Hepatocyte (in vitro differentiated cells): ENCODE measurements around the gene STOML2. TPM values are rescaled to one million over a fixed set of nuclear protein-coding genes. Genes with fewer than 3 reads are reported as not detected.

Experiments used
- DNase-seq: peaks from one replicate; pipeline ENCODE4 v3.0.0-alpha.2; 2016; ENCODE audit warnings: low spot score
- H2AFZ ChIP-seq: fragments of 200-600 bp; sonication (generic); 2 replicates; pipeline ENCODE4 v1.6.0; 2016; ENCODE audit warnings: antibody characterized with exemption, mild to moderate bottlenecking
- H3K27ac ChIP-seq: fragments of 200-600 bp; sonication (generic); 2 replicates; pipeline ENCODE4 v1.5.1; 2016; ENCODE audit warnings: mild to moderate bottlenecking
- H3K27me3 ChIP-seq: fragments of 200-600 bp; sonication (generic); 2 replicates; pipeline ENCODE4 v1.6.1; 2016
- H3K36me3 ChIP-seq: fragments of 200-600 bp; sonication (generic); replicated peaks from 2 replicates; pipeline ENCODE4 v1.5.1; 2016; ENCODE audit warnings: low read depth; ENCODE audit not compliant: insufficient read depth
- H3K4me1 ChIP-seq: fragments of 200-600 bp; sonication (generic); 2 replicates; pipeline ENCODE4 v1.5.1; 2016; ENCODE audit warnings: mild to moderate bottlenecking, moderate library complexity; ENCODE audit not compliant: insufficient read depth
- H3K4me2 ChIP-seq: fragments of 200-600 bp; sonication (generic); 2 replicates; pipeline ENCODE4 v1.6.0; 2016
- H3K4me3 ChIP-seq: fragments of 200-600 bp; sonication (generic); 2 replicates; pipeline ENCODE4 v1.5.1; 2016; ENCODE audit warnings: mild to moderate bottlenecking
- H3K79me2 ChIP-seq: fragments of 200-600 bp; sonication (generic); 2 replicates; pipeline ENCODE4 v1.6.0; 2017; ENCODE audit warnings: mild to moderate bottlenecking
- H3K9me2 ChIP-seq: fragments of 200-600 bp; sonication (generic); replicated peaks from 2 replicates; pipeline ENCODE4 v1.6.0; 2017; ENCODE audit warnings: mild to moderate bottlenecking; ENCODE audit not compliant: insufficient read depth
- H3K9me3 ChIP-seq: fragments of 200-600 bp; sonication (generic); 2 replicates; pipeline ENCODE4 v1.5.1; 2016; ENCODE audit warnings: low read depth, mild to moderate bottlenecking
- H4K20me1 ChIP-seq: fragments of 200-600 bp; sonication (generic); 2 replicates; pipeline ENCODE4 v1.6.0; 2016; ENCODE audit warnings: mild to moderate bottlenecking; ENCODE audit not compliant: insufficient read depth, poor library complexity, severe bottlenecking
- EZH2 ChIP-seq: fragments of 200-600 bp; sonication (generic); IDR thresholded peaks from 2 replicates; pipeline ENCODE4 v1.6.1; 2016; ENCODE audit warnings: antibody characterized with exemption, mild to moderate bottlenecking, borderline replicate concordance
- EZH2phosphoT487 ChIP-seq: fragments of 200-600 bp; sonication (generic); IDR thresholded peaks from one replicate; pipeline ENCODE4 v1.6.1; 2018; ENCODE audit warnings: antibody characterized with exemption, mild to moderate bottlenecking, low read depth, moderate library complexity; ENCODE audit not compliant: unreplicated experiment, severe bottlenecking
- WGBS: methylation state at CpG from one replicate; pipeline ENCODE4 v1.1.6; 2016; ENCODE audit warnings: low lambda C conversion rate; ENCODE audit errors: missing lambda C conversion rate; 5-methylcytosine and 5-hydroxymethylcytosine counted together
- polyA plus RNA-seq: library from polyadenylated mRNA; unstranded; fragments of >200 nt; fragmentation: Nextera tagmentation; extraction: Ambion mirVana; gene quantifications from 2 replicates; pipeline ENCODE4 v1.2.1, GENCODE V29; 2016
- total RNA-seq: library from RNA; depleted of rRNA; stranded (reverse); fragments of >200 nt; gene quantifications from 2 replicates; pipeline ENCODE4 v1.2.3, GENCODE V29; 2014
- TF ChIP-seq, protein P1 (sequence below): fragments of 200-600 bp; sonication (generic); IDR thresholded peaks from 2 replicates; pipeline ENCODE4 v1.5.1; 2016; ENCODE audit warnings: antibody characterized with exemption, mild to moderate bottlenecking; ENCODE audit not compliant: poor library complexity

Gene STOML2
- total and polyA plus RNA-seq, 2 experiments from 2014 or later, result 98.0 to 120 TPM

- peak; percentile 94 for DNase-seq
- H3K4me1 ChIP-seq, result peaks cover 16% of the 10 kb centered on the region
Measured at GRCh38 chr9:35114113-35114839, 11.3 kb upstream of the STOML2 start.

DNA sequence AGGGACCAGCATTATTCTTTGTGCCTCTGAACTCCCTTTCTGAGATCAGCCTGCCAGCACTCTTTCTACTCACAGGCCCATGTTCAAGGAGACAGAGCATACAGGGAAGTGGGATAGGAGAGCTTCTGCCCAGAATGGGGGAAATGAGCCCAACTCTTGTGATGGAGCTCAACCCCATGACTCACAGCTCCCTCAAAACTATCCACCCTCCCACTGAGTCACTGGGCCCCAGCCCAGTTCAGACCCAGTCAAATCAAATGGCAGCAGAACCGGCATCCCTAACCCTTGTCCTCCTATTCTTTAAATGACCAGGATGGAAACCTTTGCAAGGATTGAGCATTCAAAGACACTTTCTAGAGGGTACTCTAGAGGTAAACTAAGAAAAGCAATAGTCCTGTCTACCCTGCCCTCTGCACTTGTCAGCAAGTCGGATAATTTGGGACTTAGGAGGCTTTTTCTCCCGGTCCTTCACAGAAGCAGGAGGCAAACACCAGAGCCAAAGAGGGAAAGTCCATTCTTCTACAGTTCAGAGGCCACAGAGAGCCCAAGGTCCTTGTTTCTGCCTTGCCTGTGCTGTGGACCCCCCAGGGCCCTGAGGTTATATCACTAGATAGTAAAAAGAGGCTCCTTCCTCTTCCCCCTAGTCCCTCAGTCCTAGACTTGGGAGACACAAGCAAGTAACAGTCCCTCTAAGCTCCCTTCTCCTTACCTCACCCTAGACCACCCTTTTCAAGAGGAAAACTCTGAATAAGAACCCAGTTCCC is 9.5 kb upstream of the STOML2 start:
- no peak for DNase-seq
- TF ChIP-seq EZH2phosphoT487 (no peak), EZH2 (no peak)
- TF ChIP-seq, protein P1, sequence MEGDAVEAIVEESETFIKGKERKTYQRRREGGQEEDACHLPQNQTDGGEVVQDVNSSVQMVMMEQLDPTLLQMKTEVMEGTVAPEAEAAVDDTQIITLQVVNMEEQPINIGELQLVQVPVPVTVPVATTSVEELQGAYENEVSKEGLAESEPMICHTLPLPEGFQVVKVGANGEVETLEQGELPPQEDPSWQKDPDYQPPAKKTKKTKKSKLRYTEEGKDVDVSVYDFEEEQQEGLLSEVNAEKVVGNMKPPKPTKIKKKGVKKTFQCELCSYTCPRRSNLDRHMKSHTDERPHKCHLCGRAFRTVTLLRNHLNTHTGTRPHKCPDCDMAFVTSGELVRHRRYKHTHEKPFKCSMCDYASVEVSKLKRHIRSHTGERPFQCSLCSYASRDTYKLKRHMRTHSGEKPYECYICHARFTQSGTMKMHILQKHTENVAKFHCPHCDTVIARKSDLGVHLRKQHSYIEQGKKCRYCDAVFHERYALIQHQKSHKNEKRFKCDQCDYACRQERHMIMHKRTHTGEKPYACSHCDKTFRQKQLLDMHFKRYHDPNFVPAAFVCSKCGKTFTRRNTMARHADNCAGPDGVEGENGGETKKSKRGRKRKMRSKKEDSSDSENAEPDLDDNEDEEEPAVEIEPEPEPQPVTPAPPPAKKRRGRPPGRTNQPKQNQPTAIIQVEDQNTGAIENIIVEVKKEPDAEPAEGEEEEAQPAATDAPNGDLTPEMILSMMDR, result no peak
- H3K4me2 ChIP-seq, result peak overlapping the region; percentile 76
- H2AFZ ChIP-seq, result no peak overlapping the region
- peaks cover 16% of the 10 kb centered on the region for H3K4me1 ChIP-seq
- no peaks in the 10 kb centered on the region for H4K20me1 ChIP-seq
- H3K9me2 ChIP-seq, result no peaks in the 10 kb centered on the region
- no peaks in the 10 kb centered on the region for H3K36me3 ChIP-seq
- no peaks in the 10 kb centered on the region for H3K9me3 ChIP-seq
- H3K4me3 ChIP-seq, result no peak overlapping the region
- WGBS, result 76% methylated on average over 3 of the region's 3 CpGs
- H3K27ac ChIP-seq, result peak overlapping the region; percentile 85
- peaks cover 44% of the 10 kb centered on the region for H3K79me2 ChIP-seq
- no peaks in the 10 kb centered on the region for H3K27me3 ChIP-seq

More at GRCh38 chr9:35114113-35114839, 11.3 kb upstream of the STOML2 start:
- Histone ChIP-seq H4K20me1 (no peaks in the 10 kb centered on the region), H2AFZ (peak overlapping the region; percentile 50), H3K27ac (peak overlapping the region; percentile 94), H3K36me3 (no peaks in the 10 kb centered on the region), H3K9me2 (no peaks in the 10 kb centered on the region), H3K4me3 (peak overlapping the region; percentile 37), H3K27me3 (no peaks in the 10 kb centered on the region), H3K9me3 (no peaks in the 10 kb centered on the region), H3K4me2 (peak overlapping the region; percentile 94), H3K79me2 (peaks cover 37% of the 10 kb centered on the region)
- 7% methylated on average over 5 of the region's 5 CpGs for WGBS
- TF ChIP-seq, protein P1, result no peak
- TF ChIP-seq EZH2phosphoT487, result no peak
- no peak for TF ChIP-seq EZH2

DNA sequence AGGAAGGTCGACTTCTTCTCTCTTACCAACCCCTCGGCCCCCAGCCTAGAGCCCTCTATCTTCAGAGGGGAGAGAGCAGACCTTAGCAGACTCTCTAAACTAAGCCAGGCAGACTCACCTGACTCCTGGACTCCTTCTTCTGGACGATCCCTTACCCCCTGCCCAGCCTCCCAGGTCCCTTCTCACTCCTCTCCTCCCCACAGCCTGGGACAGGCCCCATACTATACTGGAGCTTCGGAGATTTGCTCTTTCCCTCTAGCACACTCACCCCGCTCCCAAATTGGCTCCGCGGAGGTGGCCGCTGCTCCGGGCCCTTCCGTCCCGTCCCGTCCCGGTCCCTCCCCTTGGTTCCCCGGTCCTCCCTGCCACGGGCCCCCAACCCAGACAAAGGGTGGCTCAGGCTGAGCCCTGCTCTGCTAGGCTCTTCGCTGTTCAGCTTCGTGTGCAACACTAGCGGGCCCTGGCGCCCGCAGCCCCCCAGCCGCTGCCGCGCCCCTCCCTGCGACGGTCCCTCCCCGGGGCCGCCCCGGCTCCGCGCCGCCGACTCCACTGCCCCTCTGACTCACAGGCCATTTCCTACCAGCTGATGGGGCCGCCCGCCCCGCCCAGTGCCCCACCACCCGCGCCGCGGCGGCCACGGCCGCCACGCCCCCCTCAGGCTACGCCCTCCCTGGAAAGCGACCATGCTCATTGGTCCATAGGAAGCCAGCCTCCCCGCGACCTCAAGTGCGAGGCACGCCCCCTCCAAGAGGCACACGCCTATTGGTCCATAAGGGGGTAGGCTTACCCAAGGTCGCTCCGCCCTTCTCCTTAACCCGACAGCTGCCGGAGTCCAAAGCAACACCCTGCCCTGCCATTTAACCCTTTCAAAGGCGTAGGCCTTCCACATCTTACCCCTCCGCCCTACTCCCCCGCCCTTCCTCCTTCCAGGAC is 8.3 kb upstream of the STOML2 start:
- peak overlapping the region; percentile 85 for H3K4me2 ChIP-seq
- no peaks in the 10 kb centered on the region for H3K9me2 ChIP-seq
- H3K4me1 ChIP-seq, result peaks cover 16% of the 10 kb centered on the region
- H3K36me3 ChIP-seq, result no peaks in the 10 kb centered on the region
- peak overlapping the region; percentile 67 for H3K4me3 ChIP-seq
- DNase-seq, result peak; percentile 99
- H3K79me2 ChIP-seq, result peaks cover 44% of the 10 kb centered on the region
- TF ChIP-seq, protein P1, result no peak
- TF ChIP-seq EZH2phosphoT487 (no peak), EZH2 (no peak)
- no peaks in the 10 kb centered on the region for H3K9me3 ChIP-seq
- H2AFZ ChIP-seq, result peak overlapping the region; percentile 65
- 3% methylated on average over 39 of the region's 57 CpGs for WGBS
- no peaks in the 10 kb centered on the region for H4K20me1 ChIP-seq
- peak overlapping the region; percentile 91 for H3K27ac ChIP-seq
- no peaks in the 10 kb centered on the region for H3K27me3 ChIP-seq
